ENCODE measurements around the gene CRISPLD2.

CRISPLD2 gene

DNA sequence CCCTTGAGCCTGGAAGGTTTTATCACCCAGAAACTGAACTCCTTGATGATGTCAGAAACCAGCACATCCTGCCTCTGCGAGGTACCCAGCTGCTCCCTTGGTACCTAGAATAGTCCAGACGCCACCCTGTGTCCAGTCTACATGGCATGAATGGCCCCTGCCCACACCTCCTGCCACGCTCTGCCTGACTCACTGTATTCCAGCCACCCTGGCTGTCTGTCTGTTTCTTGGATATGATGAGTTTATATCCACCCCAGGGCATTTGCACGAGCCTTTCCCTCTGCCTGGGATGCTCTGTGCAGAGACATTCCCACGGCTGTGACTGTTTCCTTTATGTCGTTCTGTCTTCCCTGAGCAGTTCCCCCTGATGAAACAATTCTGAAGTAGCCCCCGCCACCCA is 68.7 kb downstream of the CRISPLD2 start:
- no peak for DNase-seq

DNA sequence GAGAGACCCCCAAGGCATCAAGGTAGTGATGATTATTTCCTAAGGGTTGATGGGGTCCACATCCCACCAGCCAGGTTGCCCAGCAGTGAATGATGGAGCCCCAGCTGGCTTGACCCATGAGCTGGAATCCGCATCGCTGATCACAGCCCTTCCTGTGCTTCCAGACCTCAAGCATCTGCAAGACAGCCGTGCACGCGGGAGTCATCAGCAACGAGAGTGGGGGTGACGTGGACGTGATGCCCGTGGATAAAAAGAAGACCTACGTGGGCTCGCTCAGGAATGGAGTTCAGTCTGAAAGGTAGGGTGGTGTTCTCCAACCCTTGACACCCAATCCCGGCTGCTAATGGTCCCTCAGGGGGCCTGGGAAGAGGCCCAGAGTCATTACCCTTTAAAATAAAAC is 69.3 kb downstream of the CRISPLD2 start:
- DNase-seq, result no peak

DNA sequence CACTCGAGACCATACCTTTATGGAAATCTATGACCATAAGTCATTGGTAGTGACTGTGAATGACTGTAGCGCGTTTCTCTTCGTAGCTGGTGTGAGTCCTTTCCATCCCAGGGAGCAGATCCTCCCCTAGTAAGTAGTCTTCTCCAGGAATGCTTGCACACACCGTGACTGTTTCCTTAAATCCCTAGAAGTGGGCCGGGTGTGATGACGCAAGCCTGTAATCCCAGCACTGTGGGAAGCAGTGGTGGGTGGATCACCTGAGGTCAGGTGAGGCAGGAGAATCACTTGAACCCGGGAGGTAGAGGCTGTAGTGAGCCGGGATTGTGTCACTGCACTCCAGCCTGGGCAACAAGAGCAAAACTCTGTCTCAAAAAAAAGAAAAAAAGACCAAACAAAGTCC is 70.6 kb downstream of the CRISPLD2 start:
- no peak for DNase-seq

DNA sequence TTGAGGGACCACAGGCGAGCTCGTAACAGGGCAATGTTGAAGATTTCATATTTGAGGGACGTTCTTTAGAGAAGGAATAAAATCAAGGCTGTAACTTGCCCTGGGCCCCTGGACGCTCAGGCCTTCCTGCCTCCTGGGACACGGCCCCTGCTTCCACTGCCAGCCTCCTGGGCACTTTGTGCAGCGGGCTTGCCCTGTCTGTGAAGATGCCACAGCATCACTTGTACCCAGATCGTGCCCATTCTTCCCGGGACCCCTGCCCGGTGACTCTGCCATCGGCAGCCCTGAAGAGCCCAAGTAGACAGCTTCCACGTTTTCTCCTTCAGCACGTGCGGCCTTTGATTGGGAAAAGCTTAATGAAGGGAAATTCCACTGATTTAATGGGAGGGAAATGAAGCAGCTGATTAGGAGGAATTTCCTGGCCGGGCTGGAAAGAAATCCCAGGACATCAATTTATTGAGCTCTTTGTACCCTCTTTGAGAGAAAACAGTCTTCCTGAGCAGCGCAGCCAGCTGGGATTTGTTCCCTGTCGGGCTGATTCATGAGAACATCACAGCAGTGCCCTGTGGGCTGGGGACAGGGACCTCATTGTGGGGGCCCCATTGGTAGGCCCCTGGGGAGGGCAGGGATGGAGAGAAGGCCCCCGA is 71.5 kb downstream of the CRISPLD2 start:
- no peak for DNase-seq

DNA sequence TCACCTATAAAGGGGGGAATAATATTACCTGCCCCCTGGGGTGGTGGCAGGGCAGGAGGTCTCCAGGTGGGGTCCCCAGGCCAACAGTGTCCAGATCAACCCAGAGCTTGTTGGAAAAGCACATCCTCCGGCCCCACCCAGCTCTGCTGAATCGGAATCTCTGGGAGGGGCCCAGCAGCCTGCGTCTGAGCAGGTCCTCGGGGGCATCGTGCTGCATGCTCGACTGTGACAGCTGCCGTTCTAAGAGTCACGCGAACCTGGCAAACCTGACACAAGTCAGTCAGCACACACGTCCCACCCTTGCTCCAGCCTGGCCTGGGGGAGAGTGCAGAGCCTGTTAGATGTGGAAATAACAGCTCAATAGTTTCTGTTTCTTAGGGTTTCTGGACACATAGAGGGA is 72.3 kb downstream of the CRISPLD2 start:
- DNase-seq, result no peak

DNA sequence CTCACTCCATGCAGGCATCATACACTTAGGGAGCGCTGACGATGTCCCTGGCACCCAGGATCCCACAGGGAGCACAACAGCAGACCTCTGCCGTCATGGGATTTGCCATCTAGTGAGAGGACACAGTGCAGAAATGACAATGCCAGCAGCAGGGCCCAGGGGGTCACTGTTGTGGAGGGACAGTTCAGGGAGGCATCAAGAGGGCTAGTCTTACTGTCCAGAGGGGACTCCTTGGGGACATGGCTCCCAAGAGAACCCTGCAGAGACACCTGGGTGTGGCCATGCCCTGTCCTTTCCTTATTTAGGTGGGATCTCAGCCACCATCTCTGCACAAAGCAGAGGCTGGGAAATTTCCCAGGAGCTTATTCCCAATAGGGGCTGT is 73.7 kb downstream of the CRISPLD2 start:
- no peak for DNase-seq

DNA sequence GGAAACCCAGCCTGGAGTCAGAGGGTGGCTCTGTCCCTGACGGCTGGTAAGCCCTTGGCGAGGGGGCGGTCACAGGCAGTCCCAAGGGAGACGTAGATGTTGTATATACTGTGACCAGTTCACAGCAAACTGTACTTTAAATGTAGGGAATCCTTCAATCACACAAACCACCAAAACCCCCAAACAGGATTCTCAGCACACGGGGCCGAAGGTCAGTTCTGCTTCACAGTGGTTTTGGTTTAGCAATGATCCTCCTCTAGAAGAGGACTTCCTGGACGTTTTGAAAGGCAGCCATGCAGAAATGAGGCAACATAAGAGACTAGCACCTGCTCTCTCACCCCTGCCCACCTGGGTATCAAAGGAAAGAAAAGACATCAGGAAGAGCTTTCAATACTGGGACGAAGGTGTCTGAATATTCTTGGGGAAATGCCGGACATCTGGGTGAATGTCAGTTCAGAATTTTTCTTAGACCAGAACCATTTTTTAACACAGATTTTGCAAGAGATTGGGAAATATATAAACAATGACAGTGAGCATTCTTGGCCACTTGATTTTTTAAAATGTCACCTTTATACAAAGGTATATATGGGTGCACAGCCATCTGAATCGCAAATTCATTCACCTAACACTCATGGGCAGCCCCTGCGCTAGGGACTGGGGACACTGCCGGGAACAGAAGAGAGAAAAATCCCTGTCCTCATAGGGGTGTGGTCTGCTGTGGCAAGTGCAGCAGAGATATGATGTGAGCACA is 74.2 kb downstream of the CRISPLD2 start:
- no peak for DNase-seq

DNA sequence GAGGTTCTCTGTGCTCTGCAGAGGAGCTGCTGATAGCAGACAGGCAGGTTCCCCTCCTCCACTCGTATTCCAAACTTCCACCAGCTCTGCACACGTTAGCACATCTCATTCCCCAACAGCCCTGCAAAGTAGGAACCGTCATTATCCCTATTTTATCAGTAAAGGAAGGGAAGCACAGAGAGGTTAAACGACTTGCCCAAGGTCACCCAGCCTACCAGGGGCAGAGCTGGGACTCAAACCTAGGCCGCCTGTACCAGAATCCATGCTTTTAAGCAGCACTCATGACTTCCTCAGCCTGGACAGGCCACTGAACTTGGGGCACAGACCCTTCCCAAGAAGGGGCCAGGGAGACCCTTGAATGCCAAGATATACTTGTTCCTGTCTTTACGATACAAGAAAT is 75.2 kb downstream of the CRISPLD2 start:
- DNase-seq, result no peak

DNA sequence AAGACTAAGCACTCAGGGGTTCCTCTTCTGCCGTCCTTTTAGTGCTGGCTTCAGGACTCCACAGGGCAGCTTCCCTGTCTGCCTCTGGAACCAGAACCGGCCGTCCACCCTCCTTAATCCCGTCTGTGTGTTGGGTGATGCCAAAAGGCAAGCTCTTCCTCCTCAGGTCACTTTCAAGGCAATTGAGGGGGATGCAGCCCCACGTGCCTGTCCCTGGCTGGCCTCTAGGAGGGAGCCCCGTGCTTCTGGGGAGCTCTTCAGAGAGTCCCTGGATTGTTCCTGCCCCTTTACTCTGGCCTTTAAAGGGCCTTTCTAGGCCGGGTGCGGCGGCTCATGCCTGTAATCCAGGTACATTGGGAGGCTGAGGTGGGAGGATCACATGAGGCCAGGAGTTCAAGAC is 77.1 kb downstream of the CRISPLD2 start:
- DNase-seq, result no peak

DNA sequence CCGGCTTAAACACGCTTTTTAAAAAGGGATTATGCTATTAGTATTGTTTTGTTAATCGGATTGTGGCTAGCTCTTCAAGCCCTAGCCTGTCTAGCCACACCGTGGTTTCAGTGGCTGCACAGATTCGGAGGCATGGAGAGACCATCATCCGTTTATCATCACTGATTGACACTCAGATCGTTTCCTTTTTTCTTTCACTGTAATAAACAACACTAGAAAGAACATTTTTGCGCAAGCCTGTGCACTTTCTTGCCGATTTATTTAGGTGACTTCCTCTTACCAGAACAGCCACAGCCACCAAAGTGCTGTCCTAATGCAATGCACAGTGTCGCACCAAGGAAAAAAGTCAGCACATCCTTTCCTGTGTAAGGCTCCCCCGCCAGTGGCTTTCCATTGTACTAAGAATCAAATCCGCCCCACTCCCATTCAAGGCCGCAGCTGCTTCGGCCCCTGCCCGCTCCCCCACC is 78.2 kb downstream of the CRISPLD2 start:
- no peak for DNase-seq

DNA sequence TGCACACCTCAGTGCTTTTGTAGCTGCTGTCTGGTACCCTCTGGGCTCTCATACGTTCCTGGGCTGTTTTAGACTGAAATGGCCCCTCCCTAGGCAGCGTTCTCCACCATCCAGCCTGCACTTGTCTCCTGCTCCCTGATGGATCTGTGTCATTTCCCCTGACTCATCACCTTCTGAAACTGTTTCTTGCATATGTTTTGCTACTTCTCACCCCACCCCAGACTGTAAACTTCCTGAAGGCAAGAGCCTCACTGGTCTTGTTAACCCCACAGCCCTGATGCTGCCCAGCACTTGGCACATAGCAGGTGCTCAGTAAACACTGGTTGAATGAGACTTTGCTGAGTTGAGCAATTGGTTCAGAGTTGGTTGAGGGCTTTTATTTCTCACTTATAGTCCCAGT is 78.7 kb downstream of the CRISPLD2 start:
- DNase-seq, result no peak

DNA sequence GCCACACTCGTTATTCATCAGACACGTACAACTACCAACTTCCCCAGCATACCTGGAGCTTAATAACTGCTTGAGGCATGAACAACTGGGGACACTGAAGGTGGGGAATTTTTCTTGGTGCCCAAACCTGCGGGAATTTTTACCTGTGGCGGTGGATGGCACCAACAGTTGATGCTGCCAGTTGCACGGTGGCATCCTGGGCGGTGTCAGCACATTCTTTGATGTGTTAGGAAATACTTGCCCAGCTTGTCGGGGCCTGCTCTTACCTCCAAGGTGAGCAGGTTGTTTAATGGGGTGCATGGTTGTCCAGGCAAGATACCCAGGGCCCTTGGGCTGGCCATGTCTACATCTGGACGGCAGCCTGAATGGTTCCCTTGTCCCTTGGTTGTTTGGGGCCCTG is 79.6 kb downstream of the CRISPLD2 start:
- DNase-seq, result no peak

DNA sequence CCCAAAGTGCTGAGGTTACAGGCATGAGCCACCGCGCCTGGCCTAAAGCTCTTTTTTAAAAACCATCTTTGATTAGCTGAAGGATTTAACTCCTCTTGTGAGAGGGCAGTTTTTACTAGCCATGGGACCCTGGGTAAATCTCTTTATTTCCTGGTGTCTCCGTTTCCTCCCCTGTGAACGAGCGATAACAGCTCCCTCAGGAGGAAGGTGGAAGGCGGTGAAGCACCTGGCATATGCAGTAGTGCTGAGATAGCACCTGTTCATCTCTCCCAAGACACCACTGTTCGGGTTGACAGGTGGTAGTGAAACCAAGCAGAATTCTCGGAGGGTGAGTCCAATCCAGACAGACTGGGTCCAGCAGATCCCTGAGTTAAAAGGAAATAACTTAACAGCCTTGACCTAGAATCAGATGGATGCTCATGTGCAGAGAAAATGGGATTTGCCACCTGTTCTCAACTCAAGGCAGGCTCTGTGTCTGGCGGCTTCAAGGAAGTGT is 86.2 kb downstream of the CRISPLD2 start:
- DNase-seq, result no peak

DNA sequence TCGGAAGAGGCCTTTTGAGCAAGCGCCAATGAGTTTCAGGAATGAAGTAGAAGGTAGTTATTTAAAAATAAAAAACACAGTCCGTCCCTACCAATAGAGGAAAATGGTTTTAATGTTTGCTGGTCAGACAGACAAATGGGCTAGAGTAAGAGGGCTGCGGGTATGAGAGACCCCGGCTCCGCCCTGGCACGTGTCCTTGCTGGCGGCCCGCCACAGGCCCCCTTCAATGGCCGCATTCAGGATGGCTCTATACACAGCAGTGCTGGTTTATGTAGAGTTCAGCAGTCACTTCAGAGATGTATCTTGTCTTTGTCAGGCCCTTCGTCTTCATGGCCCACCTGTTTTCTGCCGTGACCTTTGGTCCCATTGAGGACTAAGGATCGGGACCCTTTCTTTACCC is 87.3 kb downstream of the CRISPLD2 start:
- no peak for DNase-seq

DNA sequence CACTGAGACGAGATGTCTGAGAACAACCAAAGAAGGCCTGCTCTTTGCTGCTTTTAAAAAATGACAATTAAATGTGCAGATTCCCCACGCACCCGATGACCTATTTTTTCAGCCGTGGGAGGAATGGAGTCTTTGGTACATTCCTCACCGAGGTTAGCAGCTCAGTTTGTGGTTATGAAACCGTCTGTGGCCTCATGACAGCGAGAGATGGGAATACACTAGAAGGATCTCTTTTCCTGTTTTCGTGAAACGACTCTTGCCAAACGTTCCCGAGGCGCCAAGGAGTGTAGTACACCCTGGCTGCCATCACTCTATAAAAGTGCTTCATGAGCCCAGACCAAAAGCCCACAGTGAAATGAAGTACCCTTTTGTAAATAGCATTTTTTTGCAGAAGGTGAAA is 87.8 kb downstream of the CRISPLD2 start:
- DNase-seq, result no peak

DNA sequence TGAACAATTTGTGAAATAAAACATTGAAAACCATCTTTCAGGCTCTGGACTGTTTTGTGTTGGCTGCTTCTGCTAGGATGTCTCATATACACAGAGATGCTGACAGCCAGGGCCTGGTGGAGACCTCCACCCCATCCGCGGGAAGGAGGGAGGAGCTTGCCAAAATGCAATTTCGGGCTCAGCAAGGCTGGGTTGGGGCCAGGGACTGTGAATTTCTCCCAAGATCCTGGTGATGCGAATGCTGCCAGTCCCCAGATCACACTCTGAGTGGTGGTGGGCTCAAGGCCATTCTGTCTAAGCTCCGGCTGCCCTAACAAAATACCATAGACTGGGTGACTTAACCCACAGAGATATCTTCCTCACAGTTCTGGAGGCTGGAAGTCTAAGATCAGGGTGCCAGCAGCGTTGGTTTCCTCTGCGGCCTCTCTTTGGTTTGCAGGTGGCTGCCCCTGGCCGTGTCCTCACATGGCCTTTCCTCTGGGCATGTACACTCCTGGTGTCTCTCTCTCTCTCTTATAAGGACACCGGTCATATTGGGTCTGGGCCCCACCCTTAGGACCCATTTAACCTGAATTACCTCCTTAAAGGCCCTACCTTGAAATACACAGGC is 89.8 kb downstream of the CRISPLD2 start:
- DNase-seq, result no peak

DNA sequence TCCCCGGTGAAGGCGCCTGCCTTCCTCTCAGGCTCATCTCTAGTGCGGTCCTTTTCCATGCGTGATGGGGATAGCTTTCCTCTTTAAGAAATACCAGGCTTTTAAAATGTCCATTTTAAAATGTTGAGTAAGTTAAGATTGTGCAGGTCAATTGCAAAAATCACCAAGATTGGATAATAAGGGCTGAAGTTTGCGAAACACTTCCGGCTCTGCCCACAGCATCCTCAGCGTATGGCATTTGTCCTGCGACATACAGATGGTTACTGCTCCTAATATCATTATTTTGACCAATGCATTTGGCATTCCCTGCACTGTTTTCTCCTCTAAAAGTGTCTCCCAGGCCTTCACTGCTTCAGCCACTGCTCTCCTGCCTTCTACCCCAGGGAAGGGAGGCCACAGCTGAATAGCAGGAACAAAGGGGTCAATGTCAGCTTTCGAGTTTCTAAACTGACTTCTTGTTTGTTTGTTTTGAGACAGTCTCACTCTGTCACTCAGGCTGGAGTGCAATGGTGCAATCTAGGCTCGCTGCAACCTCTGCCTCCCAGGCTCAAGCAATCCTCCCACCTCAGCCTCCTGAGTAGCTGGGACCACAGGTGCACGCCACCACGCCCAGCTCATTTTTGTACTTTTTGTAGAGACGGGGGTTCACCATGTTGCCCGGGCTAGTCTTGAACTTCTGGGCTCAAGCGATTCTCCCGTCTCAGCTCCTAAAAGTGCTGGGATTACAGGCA is 91.9 kb downstream of the CRISPLD2 start:
- DNase-seq, result no peak

DNA sequence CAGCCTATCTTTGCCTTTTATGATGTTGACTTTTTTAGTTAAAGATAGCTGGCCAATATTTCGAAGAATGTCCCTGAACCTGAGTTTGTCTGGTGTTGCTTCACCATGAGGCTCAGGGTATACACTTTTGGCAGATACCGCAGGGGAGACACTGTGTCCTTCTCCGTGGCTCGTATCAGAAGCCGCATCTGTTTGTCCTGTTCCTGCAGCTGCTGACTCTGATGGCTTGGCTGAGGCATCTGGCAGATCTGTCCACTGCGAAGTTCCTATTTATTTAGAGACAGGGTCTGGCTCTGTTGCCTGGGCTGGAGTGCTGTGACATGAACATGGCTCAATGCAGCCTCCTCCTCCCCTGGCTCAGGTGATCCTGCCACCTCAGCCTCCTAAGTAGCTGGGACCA is 93.5 kb downstream of the CRISPLD2 start:
- no peak for DNase-seq

DNA sequence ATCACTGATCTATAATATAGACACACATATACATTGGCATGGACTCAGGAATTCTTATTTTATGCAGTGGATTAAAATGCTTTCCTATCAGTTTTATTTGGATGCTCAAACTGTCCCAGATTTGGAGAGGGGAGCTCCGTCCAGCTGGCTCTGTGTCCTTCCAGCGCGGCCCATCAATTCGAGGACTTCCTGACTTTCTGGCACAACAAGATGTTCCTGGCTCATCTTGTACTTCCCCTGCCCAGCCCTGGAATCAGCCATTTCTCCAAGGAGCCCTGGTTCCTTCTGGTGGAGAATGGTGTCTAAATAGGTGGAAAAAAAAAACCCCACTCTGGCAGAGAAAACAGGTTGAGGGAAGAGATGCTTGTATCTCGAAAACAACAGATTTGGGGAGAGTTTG is 94.5 kb downstream of the CRISPLD2 start:
- DNase-seq, result no peak

DNA sequence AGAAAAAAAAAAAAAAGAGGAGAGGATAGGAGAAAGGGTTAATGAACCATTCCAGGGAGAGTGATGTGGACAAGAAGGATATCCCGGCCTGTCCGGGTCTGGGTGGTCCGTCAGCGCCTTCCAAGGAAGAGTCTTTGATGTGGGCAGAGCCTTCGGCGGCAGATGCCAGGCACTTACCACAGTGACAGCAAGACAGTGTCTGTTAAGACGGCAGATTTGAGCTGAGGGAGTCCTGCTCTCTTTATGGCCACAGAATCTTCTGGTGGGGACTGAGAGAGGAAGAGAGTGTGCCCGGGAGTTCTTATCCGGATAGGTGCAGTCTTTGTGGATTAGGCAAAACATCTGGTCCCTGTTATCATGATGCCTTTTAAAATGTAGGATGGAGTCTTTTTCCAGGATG is 96.4 kb downstream of the CRISPLD2 start:
- no peak for DNase-seq

DNA sequence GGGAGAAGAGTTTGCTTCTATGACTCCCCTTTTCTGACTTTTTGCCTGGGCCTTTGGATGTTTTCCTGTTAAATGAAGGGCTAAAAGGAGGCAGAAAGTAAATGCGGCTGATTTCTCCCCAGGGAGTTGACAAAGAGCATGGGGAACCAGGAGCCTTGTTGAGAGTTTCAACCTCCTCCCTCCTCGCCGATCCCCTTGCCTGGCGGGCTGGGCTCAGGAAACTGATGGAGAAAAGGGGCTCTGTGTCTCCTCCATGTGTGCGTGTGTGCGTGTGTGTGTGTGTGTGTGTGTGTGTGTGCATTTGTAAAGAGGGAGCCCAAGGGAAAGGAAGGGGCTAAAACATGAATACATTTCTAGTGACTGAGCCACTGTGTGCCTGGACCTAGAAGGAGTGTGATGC is 97.1 kb downstream of the CRISPLD2 start:
- DNase-seq, result no peak

DNA sequence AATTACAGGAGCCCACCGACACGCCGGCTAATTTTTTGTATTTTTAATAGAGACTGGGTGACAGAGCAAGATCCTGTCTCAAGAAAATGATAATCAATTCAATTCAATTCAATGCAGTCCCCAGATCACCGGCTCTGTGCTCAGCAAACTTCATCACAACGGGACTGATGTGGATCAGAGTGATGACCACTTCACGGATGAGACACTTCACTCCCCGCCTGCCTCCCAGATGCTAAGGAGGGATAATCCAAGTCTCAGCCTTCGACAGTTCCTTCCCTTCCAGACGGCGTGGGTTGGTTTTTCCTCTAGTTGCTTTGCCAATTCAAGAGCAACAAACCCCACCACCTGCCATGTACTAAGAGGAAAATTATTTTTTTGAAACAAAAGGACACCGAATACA is 97.7 kb downstream of the CRISPLD2 start:
- no peak for DNase-seq

Measured in T-helper 9 cell (primary cell).